IPS-NIHi11 (cell line): ENCODE results near the gene ZRANB1.
"Not testable (repeated sequence)": the region's sequence is repeated elsewhere in the genome, so short reads cannot be mapped to it uniquely, and the experiment has no call there.

Experiments used
- DNase-seq: peaks from one replicate; pipeline ENCODE4 v3.0.0; 2012; ENCODE audit warnings: mixed read lengths, low spot score

The ZRANB1 gene

GRCh38 chr10:124941823-124942222 lies at the start of gene ZRANB1:
Gene ZRANB1, plus strand, starts transcription at chr10:124942123. Its CDS starts 371 bp downstream, at chr10:124942494.
- DNase-seq = no peak

GRCh38 chr10:124892905-124893304 lies 49.0 kb upstream of the ZRANB1 start:
- no peak for DNase-seq

GRCh38 chr10:124894569-124895215 lies 47.2 kb upstream of the ZRANB1 start:
- no peak for DNase-seq

- no peak for DNase-seq
Observed at GRCh38 chr10:124896751-124897150, 45.2 kb upstream of the ZRANB1 start.

DNA sequence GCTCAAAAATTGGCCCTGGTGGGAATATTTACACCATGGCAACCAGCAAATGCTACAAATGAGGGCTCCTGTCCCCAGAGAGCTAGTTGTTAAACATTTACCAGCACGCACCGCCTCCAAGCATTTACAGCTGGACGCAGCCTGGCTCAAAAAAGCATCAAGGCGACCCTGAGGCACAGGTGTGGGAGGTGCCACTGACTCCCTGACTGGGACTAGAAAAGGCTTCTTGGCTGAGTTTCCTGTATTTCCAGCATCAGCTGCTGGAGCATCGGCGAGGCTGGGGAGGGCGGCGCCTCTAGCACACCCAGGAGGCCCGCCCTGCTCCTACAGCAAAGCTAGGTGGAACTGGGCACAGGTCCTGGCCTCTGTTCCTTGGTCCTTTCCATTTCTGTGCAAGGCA lies 43.5 kb upstream of the ZRANB1 start:
- DNase-seq = peak; percentile 23

DNA sequence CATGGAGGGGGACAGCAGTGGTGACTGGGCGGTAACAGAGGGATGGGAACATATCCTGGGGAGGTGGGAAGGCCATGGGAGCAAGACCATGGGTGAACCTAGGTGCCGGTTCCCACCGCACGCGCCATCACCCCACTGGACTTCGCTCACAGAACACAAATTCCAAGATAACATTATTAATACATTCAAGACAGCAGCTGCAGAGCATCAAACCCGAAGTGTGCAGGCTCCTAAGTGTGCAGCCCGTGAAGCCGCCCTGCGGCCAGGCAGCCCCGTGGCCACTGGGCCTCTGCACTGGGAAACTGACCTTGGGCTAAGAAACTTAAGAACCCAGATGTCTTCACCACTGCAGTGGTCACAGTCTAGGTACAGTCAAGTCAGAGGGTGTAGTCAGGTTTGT lies 42.8 kb upstream of the ZRANB1 start:
- DNase-seq = no peak

GRCh38 chr10:124902462-124902861 lies 39.5 kb upstream of the ZRANB1 start:
- DNase-seq = no peak

DNA sequence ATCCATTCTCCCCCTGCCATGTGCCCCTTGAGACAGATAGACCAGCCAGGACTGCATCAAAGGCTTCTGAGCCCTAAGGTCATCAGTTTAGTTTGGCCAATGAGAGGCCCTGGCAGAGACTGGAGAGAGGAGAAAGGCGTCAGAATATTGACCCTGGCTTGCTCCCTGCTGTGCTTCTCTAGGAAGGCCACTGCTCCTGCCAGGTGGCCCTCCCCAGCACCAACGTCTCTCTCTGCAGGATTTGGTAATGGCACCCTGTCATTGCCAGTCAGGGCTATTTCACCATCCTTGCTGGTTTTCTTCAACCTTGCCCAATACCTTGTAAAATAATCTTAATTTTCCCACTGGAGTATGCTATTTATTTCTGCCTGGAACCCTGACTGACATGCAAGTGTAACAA lies 38.8 kb upstream of the ZRANB1 start:
- DNase-seq = no peak

- DNase-seq = no peak
Observed at GRCh38 chr10:124904796-124905195, 37.1 kb upstream of the ZRANB1 start.

GRCh38 chr10:124906551-124907001 lies 35.3 kb upstream of the ZRANB1 start:
- no peak for DNase-seq

- no peak for DNase-seq
Observed at GRCh38 chr10:124909563-124909962, 32.4 kb upstream of the ZRANB1 start.

DNA sequence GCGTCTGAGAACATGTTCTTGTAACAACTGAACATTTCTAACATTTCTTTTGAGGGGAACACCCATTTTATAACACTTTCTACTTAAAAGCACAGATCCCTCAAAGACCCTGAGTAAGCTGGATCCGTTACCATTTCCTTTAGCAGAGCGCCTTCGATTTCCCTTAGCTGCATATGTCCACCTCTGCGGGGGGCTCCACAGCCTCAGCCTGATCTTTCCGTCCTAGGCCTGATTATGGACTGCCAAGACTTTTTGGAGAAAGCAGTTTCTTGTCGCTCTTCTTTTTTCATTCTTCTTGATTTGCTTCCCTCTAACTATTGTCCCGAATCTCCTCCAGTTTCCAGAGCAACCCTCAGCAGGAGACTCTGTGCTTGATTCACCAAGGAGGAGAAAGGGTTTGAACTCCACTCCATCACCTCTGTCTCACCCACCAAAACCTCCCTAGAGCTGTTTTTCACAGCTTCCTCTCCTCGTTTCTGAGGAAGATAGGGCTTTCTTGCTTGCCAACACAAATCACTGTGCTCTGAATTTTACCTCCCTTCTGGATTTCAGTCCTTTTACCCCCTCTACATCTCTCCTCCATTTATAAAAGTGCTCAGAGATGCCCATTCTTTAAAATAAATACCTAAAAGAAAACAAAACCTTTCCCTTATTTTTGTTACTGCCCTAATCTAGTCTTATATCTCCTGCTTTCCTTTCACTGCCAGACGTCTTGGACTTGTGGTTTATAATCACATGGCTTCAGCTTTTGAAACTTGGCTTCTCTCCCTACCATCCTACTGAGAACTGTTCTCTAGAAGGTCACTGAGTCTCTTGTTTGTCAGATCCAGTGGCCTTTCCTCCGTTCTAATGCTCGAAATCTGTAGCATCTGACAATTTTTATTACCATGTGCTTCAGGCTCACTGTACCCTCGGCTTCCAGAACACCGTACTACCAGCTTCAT lies 30.5 kb upstream of the ZRANB1 start:
- DNase-seq = no peak

DNA sequence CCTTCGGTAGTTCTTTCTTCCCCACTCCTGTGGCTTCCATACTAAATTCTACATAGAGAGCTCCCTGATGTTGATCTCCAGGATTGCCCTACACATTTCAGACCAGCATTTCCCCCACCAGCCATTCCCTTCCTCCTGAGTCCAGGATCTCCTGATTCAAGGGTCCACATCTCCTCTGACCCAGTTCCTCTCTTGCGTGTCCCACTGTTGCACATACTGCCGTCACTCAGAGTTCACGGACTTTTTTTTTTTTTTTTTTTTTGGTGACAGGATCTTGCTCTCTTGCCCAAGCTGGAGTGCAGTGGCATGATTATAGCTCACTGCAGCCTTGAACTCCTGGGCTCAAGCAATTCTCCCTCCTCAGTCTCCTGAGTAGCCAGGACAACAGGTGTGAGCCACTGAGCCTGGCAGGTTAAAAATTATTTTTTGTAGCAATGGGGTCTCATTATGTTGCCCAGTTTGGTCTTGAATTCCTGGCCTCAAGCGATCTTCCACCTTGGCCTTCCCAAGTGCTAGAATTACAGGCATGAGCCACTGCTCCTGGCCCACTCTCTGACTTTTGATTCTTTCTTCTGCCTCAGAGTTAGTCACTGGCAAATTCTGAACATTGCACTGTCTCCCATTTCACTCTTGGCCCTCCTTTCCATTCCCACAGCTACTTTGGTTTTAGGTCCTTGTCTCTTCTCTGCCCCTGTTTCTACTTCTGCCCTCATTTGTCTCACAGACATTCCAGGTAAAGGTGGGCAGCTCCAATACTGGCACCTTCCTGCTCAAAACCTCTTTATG lies 29.6 kb upstream of the ZRANB1 start:
- DNase-seq = no peak

GRCh38 chr10:124913167-124913566 lies 28.8 kb upstream of the ZRANB1 start:
- DNase-seq = no peak

- DNase-seq = not testable (repeated sequence)
Observed at GRCh38 chr10:124914398-124914797, 27.5 kb upstream of the ZRANB1 start.

DNA sequence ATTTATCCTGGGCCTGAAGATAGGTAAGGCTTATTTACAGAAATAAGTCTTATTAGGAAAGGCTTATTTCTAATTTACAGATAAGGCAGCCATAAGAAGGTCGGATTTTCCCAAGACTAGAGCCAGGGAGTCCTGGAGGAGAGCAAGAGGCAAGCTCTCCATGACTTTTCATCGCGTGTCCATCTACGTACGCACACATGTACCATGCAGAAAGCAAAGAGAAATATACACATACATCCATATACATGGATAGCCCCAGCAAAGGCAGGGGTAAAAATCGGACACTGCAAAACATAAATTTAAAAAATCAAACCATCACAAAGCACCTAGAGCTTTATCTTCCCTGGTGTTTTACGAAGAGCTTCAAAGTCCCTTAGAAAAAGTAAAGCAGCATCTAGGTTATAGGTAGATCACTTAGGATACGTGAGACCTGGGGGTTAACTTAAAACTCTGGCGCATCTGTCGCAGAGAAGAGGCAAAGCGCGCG lies 25.8 kb upstream of the ZRANB1 start:
- no peak for DNase-seq

DNA sequence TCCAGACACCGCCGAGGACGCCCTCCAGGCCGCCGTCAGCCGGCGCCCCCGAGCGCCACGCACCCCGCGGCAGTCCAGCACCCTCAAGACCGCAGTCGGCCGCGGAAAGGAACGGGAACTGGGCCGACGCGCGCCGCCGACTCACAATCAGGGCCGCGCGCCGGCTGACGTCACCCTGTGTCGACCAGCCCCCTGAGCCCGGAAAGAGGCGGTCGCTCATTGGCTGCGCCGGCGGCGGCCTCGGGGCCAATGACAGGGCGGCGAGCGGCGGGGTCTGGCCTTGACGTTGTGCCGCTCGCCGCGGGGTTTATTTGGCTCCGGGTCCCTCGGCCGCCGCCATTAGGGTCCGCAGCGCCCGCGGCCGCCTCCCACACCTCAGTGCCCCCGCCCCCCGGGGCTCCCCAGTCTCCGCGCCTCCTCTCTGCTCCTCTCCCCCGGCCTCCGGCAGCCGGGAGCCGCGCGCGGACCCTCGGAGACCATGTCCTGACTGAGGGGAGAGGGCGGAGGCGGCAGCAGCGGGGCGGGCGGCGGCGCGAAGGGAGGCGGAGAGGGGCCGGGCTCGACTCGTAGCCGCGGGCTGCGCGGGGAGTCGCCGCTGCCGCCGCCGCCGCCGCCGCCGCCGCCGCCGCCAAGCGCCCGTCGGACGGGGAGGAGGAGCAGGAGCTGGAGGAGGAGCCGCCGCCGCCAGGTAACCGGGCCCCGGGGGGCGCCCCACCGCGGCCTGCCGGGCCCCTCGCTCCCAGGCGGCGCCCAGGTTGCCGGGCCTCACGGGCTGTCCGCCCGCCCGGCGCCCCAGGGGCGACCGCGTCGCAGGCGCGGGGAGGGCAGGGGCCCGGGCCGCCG lies 25.1 kb upstream of the ZRANB1 start:
- peak; percentile 100 for DNase-seq

DNA sequence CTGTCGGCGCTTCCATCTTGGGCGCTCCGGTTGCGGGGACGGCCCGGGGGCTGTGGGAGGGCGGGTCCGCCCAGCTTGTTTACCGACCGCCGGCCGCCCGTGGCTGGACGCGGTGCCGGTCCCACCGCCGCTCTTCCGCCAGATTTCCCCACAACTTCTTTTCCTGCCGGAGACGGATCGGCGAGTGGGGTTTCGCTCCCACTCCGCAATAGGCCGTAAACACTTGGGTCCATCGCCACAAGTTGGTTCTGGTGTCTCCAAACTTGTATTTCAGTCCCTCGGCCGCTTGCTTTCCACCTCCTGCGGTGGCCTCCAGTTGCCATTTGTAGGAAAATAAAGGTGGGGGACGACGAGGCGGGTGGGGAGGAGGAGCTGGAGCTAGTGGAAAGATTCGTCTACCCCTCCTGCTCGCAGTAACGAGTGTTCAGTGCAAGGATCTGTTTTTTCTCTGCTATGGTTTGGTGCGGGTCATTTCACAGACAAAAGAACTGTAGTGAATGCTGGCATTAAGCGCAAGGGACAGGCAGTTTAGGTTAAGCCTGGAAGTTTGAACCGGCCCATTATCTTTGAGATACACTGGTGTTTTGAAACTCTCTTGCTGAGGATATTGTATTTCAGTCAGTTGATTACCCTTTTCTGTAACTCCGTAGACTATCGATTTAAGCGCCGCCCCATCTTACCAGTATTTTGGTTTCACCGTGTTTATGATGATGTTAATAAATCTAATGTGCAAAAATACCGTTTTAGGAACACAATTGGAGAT lies 24.3 kb upstream of the ZRANB1 start:
- DNase-seq = peak; percentile 49

DNA sequence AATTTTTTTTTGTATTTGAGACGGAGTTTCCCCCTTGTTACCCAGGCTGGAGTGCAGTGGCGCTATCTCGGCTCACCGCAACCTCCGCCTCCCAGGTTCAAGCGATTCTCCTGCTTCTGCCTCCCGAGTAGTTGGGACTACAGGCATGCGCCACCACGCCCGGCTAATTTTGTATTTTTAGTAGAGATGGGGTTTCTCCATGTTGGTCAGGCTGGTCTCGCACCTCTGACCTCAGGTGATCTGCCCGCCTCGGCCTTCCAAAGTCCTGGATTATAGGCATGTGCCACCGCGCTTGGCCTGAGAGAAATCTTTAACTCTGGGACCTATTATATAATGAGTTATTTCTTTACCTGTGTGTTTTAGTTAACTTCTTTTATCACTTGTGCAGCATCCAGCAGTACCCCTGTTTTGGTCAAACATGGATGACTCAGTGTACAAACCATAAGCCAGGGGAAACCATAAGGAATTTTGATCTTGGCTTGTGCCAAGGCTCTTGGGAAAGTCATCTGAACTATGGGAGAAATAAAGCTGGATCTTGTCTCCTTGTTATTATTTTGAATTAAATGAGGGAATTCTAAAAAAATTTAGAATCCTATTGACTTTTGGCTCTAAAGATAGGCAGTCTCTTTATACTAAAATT lies 23.6 kb upstream of the ZRANB1 start:
- DNase-seq = no peak

- no peak for DNase-seq
Observed at GRCh38 chr10:124918906-124919305, 23.0 kb upstream of the ZRANB1 start.
